OCI-LY7 (cell line): ENCODE data around the gene TAOK2. TPM values are rescaled to one million over a fixed set of nuclear protein-coding genes. Genes with fewer than 3 reads are reported as not detected.

Source experiments
- BruUV-seq: library from RNA; stranded (reverse); fragments of 400-500 nt; replicated peaks from 2 replicates; lab custom pipeline; 2021; lab: Mats Ljungman, UMichigan
- CTCF ChIA-PET: fragments of 300-600 bp; sonication (Branson Sonifier 250); formaldehyde crosslinking; loops from one replicate; lab custom pipeline; 2022; ENCODE audit warnings: antibody characterized with exemption; ENCODE audit not compliant: unreplicated experiment; lab: Charles Lee
- POLR2A ChIA-PET: fragments of 300-600 bp; sonication (Branson Sonifier 250); formaldehyde crosslinking; loops from one replicate; lab custom pipeline; 2022; ENCODE audit warnings: antibody characterized with exemption; lab: Charles Lee
- DNase-seq: peaks from one replicate; pipeline ENCODE4 v3.0.0-alpha.2; 2015; ENCODE audit warnings: low spot score
- H2AFZ ChIP-seq: fragments of 200-600 bp; sonication (generic), shearing (Covaris generic); 2 replicates; pipeline ENCODE4 v1.6.1; 2014; ENCODE audit warnings: mild to moderate bottlenecking, antibody characterized with exemption, low read length, moderate library complexity
- H3K27ac ChIP-seq: fragments of 200-600 bp; sonication (generic); 2 replicates; pipeline ENCODE4 v1.5.1; 2014; ENCODE audit warnings: mixed run types, low read depth, mild to moderate bottlenecking, moderate library complexity, low read length, inconsistent platforms; ENCODE audit not compliant: poor library complexity, severe bottlenecking
- H3K36me3 ChIP-seq: fragments of 200-600 bp; sonication (generic); 2 replicates; pipeline ENCODE4 v1.6.1; 2014; ENCODE audit warnings: mild to moderate bottlenecking, antibody characterized with exemption, low read length, moderate library complexity, mixed read lengths; ENCODE audit not compliant: insufficient read depth
- H3K4me1 ChIP-seq: fragments of 200-600 bp; sonication (generic); 2 replicates; pipeline ENCODE4 v1.5.1; 2014; ENCODE audit warnings: mild to moderate bottlenecking, low read length; ENCODE audit not compliant: insufficient read depth, poor library complexity, severe bottlenecking
- H3K4me2 ChIP-seq: fragments of 200-600 bp; sonication (generic); 2 replicates; pipeline ENCODE4 v1.6.1; 2014; ENCODE audit warnings: mild to moderate bottlenecking, low read length
- H3K4me3 ChIP-seq: fragments of 200-600 bp; sonication (generic); 2 replicates; pipeline ENCODE4 v1.5.1; 2014; ENCODE audit warnings: mild to moderate bottlenecking, low read depth, low read length; ENCODE audit not compliant: poor library complexity, severe bottlenecking
- H3K79me2 ChIP-seq: fragments of 200-600 bp; sonication (generic); 2 replicates; pipeline ENCODE4 v1.6.1; 2016; ENCODE audit warnings: low read depth, mild to moderate bottlenecking, low read length, moderate library complexity, mixed read lengths; ENCODE audit not compliant: insufficient read depth
- H3K9me2 ChIP-seq: fragments of 200-600 bp; sonication (generic); 2 replicates; pipeline ENCODE4 v1.6.1; 2016; ENCODE audit warnings: mild to moderate bottlenecking, low read length, mixed read lengths; ENCODE audit not compliant: insufficient read depth
- H3K9me3 ChIP-seq: fragments of 200-600 bp; sonication (generic); 2 replicates; pipeline ENCODE4 v1.6.1; 2014; ENCODE audit warnings: mild to moderate bottlenecking, mixed run types, low read length, mixed read lengths
- H4K20me1 ChIP-seq: fragments of 200-600 bp; sonication (generic); 2 replicates; pipeline ENCODE4 v1.6.1; 2014; ENCODE audit warnings: mild to moderate bottlenecking, antibody characterized with exemption, low read length, moderate library complexity, mixed read lengths; ENCODE audit not compliant: insufficient read depth
- CTCF ChIP-seq: fragments of 200-600 bp; sonication (generic); conservative IDR thresholded peaks from 2 replicates; pipeline ENCODE4 v1.5.1; 2014; ENCODE audit warnings: mild to moderate bottlenecking, antibody characterized with exemption, low read length, moderate library complexity, mixed read lengths
- EZH2phosphoT487 ChIP-seq: fragments of 200-600 bp; sonication (generic); IDR thresholded peaks from 2 replicates; pipeline ENCODE4 v1.6.1; 2018; ENCODE audit warnings: low read depth, borderline replicate concordance, mild to moderate bottlenecking, mixed run types, antibody characterized with exemption, low read length, moderate library complexity, mixed read lengths
- intact Hi-C: fragments of 100-400 bp; cut with micrococcal nuclease; formaldehyde crosslinking; loops from one replicate; pipeline ENCODE4 v1.10.0; 2022; ENCODE audit not compliant: unreplicated experiment
- total RNA-seq, 2 experiments: library from RNA; depleted of rRNA in 1 of 2; stranded (reverse); fragments of >200 nt in 1 of 2; shearing (Covaris generic) in 1 of 2; gene quantifications; 2 replicates each; pipeline ENCODE4 v1.2.3, GENCODE V29; 2014 to 2022

TAOK2 gene
- total RNA-seq, 2 experiments from 2014 or later = 31.7 to 45.0 TPM

GRCh38 chr16:29983420-29984136, 9.9 kb downstream of the TAOK2 start:
- Histone ChIP-seq H3K4me3 (no peak overlapping the region), H3K9me2 (no peaks in the 10 kb centered on the region), H3K79me2 (no peaks in the 10 kb centered on the region), H3K4me2 (no peak overlapping the region), H3K27ac (no peak overlapping the region), H3K4me1 (no peaks in the 10 kb centered on the region), H3K9me3 (no peaks in the 10 kb centered on the region), H3K36me3 (peaks cover 99% of the 10 kb centered on the region), H2AFZ (no peak overlapping the region), H4K20me1 (no peaks in the 10 kb centered on the region)
- ChIA-PET CTCF (no interaction called here), POLR2A (no interaction called here)
- DNase-seq = no peak
- BruUV-seq = no TSS peak
- no peak for TF ChIP-seq EZH2phosphoT487
- TF ChIP-seq CTCF = no peak
- intact Hi-C loops = no loop called here

- no peaks in the 10 kb centered on the region for H4K20me1 ChIP-seq
- no peak overlapping the region for H2AFZ ChIP-seq
- no peaks in the 10 kb centered on the region for H3K4me1 ChIP-seq
- H3K9me3 ChIP-seq = no peaks in the 10 kb centered on the region
- H3K79me2 ChIP-seq = no peaks in the 10 kb centered on the region
- TF ChIP-seq CTCF (no peak), EZH2phosphoT487 (no peak)
- no peak for DNase-seq
- ChIA-PET POLR2A (no interaction called here), CTCF (no interaction called here)
- no peaks in the 10 kb centered on the region for H3K9me2 ChIP-seq
- no peak overlapping the region for H3K4me3 ChIP-seq
- no peak overlapping the region for H3K27ac ChIP-seq
- intact Hi-C loops = no loop called here
- H3K36me3 ChIP-seq = peaks cover 98% of the 10 kb centered on the region
- BruUV-seq = no TSS peak
- H3K4me2 ChIP-seq = no peak overlapping the region
Observed at GRCh38 chr16:29984137-29984763, 10.6 kb downstream of the TAOK2 start.

- H2AFZ ChIP-seq = no peak overlapping the region
- POLR2A ChIA-PET = no interaction called here
- BruUV-seq = no TSS peak
- no peak overlapping the region for H3K4me2 ChIP-seq
- H3K4me1 ChIP-seq = no peaks in the 10 kb centered on the region
- TF ChIP-seq EZH2phosphoT487 = no peak
- TF ChIP-seq CTCF = no peak
- H3K9me3 ChIP-seq = no peaks in the 10 kb centered on the region
- no peak overlapping the region for H3K27ac ChIP-seq
- no peaks in the 10 kb centered on the region for H3K79me2 ChIP-seq
- DNase-seq = no peak
- CTCF ChIA-PET = no interaction called here
- H4K20me1 ChIP-seq = no peaks in the 10 kb centered on the region
- intact Hi-C loops = no loop called here
- H3K4me3 ChIP-seq = no peak overlapping the region
- H3K36me3 ChIP-seq = peaks cover 98% of the 10 kb centered on the region
- no peaks in the 10 kb centered on the region for H3K9me2 ChIP-seq
Observed at GRCh38 chr16:29984764-29985147, 11.1 kb downstream of the TAOK2 start.
